Stimulated activated CD4-positive, alpha-beta T cell treated with anti-CD3 and anti-CD28 coated beads, Interleukin-1b, Interleukin-23, amount 100 ng/mL, for 4 hours (primary cell): ENCODE results near the gene TOM1L1.

Source experiments
- DNase-seq, 2 donors: peaks; one replicate each; pipeline ENCODE4 v3.0.0-alpha.2; 2020; ENCODE audit warnings: low read depth in 2 of 2

Gene TOM1L1

DNA sequence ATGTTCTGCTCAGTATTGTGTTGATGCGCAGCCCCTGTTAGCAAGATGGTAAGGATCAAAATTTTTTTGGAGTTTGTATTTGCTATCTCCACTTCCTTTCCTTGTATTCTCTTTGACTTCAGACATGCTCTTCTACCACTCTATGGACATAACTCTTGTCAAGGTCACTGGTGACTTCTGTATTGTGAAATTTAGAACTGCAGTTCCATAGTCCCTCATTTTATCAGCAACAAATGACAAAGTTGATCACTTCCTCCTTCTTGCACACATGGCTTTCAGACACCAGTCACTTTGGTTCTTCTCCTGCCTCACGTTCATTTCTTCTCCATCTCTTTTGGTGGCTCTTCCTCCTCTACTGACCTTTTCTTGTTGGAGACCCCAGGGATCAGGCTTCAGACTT is 46.7 kb downstream of the TOM1L1 start:
- DNase-seq: no peak

DNA sequence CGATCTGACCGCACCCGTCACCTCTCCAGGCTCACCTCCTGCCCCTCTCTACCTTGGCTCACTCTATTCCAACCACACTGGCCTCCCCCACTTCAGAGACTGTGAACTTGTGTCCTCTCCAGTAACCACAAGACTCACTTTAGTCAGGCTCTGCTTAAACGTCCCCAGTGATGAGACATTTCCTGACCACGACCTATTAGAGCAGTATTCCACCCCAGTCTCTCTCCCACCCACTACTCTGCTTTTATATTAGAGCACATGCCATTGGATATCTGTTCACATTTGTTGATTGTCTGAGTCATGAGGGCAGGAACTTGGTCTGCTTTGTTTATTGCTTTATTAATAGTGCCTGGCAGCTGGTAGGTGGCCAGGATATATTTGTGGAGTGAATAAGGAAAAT is 47.7 kb downstream of the TOM1L1 start:
- no peak for DNase-seq

DNA sequence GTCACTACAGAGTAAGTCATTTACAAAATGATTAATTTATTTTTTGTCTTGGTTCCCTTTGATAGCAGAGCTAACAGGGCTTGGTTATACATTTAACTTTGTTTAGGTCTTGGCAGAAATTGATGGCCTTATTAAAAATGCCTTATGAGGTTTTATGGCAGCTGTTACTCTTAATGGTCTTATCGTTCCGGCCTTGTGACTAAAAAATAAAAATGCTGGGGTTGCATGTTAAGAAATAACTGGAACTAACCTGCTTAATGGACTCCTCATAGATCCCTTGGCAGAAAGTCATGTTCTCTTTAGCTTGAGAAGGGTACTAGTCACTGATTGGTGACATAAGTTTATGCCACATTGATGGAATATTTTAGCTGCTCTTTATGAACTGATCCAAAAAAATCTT is 49.5 kb downstream of the TOM1L1 start:
- DNase-seq: no peak

DNA sequence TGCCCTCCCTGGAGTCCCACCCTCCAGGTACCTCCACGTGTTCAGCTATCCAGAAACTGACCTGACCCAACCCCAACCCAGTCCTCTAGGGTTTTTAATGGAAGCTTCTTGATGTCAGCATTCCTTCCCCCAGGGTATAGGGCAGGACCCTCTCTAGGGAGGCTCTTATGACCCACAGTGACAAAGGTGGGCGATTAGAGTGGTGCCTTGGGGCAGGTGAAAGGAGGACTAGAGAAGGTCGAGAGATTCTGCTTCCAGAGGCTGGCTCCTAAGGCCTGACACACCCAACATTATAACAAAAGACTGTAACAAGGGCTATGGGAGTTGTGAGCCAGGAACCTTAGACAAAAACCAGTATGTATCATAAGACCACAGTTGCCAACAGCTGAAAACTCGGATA is 50.6 kb downstream of the TOM1L1 start:
- no peak for DNase-seq

DNA sequence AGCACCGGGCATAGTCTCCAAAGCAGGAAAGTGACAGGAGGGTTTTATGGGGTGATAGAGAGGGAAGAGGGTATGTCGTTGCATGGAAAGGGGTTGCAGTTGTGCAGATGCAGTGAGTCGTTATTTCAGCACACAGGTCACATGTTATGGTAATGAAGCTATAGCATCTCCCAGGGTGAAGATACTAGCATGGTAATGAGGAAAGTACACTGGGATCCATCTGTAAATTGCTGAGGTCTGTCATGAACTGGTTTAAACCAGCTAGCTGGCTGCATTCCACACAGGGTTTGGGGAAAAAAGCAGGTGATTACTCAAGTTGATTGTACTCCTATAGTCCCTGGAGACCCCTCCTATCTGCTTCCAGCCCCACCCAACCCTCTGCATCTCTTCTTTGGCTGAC is 56.1 kb downstream of the TOM1L1 start:
- DNase-seq: no peak

DNA sequence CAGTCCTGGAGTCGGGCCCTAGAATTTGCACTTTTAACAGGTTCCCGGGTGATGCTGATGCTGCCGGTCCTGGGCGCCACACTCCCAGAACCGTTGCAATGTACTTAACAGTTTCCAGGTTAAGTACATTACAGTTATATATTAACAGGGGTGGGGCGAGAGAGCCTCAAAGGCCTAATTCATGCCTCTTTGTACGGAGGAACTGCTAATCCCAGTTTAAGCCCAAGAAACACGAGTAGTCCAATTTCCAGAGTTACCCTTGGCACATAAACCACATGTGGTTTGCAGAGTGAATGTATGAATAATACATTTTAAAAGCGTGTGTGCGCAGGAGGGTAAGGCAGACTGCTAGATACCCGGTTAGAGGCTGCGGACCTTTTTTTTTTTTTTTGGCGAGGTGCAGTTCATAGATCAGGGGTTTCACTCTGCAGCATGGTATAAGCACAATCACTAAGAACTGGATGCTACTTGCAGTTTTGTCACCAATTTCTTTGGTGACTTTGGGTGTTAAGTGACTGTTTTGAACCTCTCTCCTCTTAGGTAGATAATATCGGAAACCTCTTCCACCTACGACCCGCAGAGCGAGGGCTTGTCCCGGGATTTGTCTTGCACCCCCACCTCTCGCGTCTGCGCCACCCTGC is 67.1 kb downstream of the TOM1L1 start:
- peak in 1 of 2 donors; percentile 40 for DNase-seq

DNA sequence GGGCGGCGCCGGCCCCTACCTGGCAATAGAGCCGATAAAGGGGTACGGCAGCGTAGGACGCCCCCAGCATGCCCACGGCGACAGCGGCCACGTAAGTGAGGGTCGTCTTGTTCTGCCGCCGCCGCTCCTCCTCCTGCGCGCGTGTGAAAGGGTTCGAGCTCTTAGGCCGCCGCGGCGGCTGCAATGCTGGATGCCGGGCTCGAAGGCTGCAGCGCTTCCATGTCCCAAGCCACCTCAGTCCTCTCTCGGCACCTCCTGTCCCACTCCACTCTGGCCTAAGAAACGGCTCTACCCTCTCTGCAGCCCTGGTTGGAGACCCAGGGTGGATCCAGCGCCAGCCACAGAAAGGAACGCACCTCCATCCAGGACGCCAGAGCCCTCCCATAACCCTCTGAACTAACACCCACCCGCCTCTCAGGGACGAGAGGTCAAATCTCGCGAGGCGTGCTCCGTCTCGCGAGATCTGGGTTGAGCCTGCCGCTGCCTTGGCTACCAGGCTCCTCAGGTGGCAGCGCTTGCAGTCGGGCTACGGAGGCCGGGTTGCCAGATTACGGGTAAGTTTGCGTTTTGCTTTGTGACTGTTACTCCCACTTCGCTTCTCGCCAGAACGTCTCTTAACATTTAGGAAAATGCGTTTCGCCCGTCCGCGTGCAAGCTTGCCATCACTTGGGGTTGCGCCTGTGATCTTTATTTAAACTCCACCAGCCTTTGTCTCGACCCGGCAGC is 67.8 kb downstream of the TOM1L1 start, which contains the start of the genes COX11 and STXBP4:
COX11 (minus strand) TSS at position 393 of the 726 bp plus-strand sequence; CDS start at position 385, 8 bp downstream.
STXBP4 (plus strand) TSS at position 504 of the 726 bp plus-strand sequence. CDS start 17,455 bp downstream, outside the sequence.
- peak; percentile 90 to 91 for DNase-seq

DNA sequence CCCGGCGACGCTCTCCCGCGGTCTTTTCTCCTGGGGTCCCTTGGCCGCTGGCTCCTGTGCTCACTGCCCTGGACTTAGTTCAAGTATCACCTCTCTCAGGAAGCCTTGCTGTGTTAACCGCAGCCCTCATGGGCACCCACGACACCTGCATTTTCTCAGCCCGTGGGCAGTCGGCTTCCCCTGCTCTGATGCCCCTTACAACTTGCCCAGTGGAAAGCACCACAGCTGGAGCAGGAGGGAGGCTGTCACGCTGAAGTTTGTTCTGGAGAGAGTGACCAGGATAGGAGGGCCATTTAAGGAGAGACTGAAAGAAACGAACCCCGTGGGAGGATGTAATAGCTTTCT is 68.3 kb downstream of the TOM1L1 start:
- DNase-seq: no peak

DNA sequence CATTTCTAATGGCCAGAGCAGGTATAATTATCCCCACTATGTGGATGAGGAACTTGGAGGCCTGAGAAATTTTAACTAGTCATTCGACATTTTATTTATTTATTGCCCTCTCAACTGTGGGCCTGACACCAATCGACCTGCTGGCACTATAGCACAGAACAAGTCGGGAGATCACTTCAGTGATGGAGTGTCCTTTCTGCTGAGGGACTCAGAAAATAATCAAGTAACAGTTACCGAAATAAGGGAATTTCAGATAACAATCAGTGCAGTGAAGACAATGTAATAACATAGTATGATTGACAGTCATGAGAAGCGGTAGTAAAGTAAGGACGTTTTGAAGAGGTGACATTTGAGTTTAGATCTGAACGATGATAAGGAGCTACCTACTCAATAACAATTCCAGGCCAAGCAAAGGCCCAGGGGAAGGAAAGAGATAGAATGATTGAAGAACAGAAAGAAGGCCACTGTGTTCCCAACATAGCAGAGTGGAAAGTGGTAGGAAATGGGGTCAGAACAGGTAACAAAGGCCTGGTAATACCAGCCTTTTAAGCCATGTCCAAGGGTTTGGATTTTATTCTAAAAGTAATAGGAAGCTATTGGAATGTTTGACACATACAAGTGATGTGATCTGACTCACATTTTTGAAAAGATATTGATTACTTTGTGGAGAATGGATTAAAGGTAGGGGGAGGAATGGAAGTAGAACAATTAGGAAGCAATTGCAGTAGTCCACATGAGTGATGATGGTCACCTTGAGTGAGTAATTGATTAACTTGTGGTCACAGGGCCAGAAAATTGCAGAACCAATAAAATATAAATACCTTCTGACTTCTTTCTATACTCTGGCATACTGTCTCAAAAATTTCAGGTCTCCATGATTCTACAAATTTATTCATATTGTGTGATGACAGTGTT is 69.3 kb downstream of the TOM1L1 start:
- no peak for DNase-seq

DNA sequence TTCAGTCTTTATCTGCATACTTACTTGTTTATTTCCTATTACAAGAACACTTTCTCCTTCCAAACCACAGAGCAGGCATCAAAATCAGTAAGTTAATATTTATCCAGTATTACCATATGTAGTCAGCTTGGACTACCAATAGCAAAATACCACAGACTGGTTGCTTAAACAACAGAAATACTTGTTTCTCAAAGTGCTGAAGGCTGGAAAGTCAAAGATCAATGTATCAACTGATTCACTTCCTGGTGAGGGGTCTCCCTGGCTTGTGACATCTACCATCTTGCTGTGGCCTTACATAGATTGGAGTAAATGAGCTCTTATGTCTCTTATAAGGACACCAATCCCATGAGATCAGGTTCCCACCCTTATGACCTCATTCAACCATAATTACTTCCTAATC is 70.5 kb downstream of the TOM1L1 start:
- no peak for DNase-seq

DNA sequence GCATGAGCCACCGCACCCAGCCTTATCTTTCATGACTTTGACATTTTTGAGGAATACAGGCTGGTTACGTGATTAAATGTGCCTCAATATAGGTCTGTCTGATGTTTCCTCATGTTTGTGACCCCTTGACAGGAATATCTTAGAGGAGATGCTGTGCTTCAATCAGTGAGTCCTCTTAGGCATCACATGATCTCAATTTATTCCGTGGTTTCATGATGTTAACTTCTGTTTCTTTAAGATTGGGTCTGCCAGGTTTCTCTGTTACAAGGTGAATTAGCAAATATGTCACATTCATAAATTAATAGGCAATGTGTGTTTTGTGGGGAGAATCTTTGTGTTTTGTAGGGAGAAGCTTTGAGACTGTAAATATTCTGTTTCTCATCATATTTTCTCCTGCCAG is 71.2 kb downstream of the TOM1L1 start:
- DNase-seq: no peak

DNA sequence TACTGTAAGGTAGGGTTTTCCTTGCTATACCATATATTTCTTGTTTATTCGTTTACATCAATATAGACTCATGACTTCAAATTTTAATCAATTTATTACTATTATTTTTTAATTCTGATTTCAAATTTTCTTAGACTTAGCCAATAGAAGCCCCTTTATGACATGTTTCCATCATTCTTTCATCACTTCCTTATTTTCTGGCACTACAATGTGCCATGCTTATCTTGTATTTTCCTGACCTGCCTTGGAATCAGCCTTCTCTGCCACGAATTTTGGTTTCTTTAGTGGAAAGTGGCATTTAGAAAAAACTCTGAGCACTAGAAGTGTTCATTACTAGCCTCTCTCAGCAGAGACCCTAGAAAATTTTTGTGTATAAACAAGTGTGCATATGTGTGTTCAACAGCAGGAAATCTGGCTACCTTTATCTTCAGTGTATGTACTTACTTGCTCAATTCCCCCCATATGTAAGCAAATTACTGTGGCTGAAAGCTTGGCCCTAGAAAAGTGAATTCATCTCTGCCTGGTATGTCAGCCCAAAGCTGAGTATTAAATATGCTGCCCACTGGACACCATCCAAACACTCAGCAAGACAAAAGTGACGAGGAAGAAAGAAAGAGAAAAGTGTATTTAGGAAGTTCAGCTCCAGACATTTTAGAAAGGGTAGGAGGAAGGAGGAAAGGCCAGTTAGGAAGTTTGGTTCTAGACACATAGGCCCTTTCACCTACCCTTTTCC is 71.9 kb downstream of the TOM1L1 start:
- no peak for DNase-seq

DNA sequence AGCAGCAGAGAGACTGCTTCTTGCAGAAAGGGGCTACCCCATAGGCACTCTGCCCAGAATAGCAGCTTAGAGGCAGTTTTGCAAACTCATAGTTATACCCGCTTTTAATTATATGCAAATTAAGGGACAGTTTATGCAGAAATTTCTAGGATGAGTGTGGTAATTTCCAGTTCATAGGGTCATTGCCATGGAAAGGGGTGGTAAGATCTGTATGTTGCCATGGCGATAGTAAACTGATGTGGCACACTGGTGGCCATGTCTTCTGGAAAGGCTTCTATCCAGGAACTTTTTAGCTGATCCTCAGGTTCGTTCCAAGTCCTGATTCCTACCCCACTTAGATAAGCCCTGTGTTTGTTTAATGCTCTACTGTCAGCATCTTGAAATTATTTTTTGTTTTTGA is 74.1 kb downstream of the TOM1L1 start:
- no peak for DNase-seq

DNA sequence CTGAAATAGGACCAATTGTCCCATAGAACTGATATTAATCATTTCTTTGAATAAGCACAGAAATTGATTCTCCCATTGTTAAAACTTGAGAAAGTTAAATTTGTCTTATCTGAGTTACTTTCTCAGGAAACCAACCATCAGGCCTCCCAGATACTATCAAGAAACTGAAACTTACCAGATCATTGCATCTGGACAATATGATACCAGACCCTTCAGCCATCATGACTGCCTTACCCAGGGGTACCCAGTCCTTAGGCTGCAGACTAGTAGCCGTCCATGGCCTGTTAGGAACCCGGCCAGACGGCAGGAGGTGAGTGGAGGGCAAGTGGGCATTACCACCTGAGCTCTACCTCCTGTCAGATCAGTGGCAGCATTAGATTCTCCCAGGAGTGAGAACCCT is 75.7 kb downstream of the TOM1L1 start:
- DNase-seq: no peak

DNA sequence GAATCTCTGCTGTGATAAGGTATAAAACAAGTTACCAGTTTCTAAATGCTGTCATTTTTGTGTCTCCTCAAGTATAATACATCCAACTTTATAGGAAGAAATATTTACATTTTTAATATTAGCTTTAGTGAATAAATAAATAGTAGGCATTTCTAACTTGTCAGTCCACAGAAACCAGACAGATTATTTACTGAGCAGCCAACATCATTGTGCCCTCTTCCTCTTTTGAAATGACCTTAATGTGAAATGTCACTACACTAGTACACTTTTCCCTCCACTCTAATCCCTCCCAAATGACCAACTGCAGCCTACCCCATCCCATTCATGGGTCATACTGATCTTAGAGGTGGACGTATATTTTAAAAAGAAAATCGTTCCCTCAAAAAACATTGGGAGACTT is 77.1 kb downstream of the TOM1L1 start:
- no peak for DNase-seq

DNA sequence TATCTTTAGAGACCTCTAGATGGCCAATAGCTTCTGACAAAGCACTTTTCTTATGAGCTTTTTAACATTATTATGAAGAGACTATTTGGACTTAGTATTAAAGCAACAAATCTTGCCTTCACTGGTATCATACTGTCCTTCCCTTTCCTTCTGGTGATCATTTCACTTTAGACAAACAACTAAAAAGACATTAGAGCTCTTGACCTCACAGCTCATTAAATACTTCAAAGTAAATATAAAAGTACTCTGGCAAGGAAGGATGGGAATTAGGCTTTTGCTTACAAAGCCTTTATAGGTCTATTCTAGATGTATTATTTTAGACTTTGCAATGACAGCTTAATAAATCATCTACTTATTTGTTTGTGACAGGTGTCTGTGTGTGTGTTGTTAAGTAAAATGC is 79.0 kb downstream of the TOM1L1 start:
- DNase-seq: no peak

DNA sequence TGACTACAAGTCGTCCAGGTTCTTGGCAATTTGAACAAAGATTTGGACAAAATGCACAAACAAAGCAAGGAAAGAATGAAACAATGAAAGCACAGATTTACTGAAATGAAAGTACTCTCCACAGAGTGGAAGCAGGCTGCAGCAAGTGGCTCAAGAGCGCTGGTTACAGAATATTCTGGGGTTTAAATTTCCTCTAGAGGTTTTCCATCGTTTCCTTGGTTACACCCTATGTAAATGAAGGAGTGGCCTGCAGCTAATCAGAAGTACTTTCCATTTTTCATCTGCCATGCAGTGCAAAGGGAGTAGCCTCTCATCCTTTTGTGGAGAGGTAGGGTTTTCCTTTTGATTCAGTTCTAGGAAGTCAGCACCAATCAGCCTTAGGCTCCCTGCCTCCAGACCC is 79.7 kb downstream of the TOM1L1 start:
- DNase-seq: no peak

DNA sequence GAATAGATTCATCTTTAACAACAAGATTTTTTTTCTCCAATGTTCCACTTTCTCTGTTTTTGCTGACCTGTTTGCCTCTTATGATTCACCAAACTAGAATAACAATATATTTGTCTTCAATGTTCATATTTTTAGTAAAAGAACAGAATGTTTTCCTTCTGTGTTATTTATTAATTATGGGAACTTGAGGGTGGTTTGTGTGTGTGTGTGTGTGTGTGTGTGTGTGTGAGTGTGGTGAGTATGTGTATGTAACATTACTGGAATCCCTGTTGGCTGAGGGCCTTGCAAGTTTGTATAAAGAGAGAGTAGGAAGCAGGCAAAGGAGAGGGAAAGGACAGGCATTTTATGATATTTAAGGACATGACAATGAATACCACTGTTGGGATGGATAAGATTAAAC is 81.7 kb downstream of the TOM1L1 start:
- no peak for DNase-seq

DNA sequence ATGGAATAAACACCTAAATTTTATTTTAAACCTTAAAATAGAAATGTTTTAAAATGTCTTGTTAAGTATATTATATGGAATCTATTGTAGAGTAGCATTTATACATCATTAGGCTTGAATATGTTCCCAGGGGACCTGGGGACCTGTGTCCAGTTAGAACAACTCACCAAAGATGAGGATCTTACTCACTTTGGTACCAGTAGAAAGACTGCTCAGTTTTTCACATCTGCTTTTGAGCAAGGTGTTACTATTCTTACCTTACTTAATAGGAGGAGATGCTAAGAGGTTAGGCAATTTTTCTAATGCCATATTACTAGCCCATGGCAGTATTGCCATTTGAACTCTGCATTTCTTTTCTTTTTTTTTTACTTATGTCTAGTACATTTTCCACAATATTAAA is 82.6 kb downstream of the TOM1L1 start:
- DNase-seq: no peak

DNA sequence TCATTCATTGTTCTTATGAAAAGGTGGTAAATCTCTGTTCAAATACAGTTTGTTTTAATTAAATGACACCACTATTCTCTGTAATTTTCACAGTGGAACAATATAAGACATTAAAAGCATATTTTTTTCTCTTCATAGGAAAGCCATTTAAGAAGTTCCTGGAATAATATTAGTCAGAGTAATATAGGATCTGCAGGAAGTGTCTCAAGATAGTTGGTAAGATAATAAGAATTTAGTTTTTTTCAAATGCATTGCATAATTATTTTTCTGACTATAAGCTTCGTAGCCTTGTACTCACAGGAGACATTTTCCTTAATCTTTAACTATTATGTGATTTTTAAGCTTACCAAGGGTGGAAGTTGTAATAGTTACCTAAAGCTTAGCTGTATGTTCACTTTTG is 84.8 kb downstream of the TOM1L1 start:
- DNase-seq: no peak

DNA sequence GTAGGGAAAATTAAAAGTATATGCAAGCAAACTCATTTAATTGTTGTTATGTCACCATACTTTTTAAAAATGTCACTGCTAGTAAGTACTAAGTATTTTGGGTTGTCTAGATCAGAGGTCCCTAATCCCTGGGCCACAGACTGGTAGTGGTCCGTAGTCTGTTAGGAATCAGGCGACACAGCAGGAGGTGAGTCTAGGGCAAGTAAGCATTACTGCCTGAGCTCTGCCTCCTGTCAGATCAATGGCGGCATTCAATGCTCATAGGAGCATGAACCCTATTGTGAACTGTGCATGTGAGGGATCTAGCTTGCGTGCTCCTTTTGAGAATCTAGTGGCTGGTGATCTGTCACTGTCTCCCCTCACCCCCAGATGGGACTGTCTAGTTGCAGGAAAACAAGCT is 89.5 kb downstream of the TOM1L1 start:
- DNase-seq: no peak

DNA sequence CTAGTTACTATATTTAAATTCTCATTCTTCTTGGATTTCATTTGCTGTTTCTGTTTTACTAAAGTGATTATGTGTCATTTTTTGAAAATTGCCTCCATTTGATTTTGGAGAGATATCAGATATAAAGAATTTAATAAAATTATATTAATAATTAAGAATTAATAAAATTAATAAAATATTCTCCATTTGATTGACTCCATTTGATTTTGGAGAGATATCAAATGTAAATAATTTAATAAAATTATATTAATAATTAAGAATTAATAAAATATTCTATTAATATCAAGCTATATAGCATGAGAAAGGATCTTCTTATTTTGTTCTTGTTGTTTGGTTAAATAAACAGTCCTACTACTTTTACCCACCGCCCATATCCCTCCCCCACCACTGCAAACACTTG is 90.9 kb downstream of the TOM1L1 start:
- no peak for DNase-seq
